ENCODE measurements around the gene PDC.

PDC gene

GRCh38 chr1:186421446-186421845 is 39.5 kb downstream of the PDC start:
- TF ChIP-seq ZFX (IDR thresholded peaks at IDR 0.05): no peak
- TF ChIP-seq, protein P1, sequence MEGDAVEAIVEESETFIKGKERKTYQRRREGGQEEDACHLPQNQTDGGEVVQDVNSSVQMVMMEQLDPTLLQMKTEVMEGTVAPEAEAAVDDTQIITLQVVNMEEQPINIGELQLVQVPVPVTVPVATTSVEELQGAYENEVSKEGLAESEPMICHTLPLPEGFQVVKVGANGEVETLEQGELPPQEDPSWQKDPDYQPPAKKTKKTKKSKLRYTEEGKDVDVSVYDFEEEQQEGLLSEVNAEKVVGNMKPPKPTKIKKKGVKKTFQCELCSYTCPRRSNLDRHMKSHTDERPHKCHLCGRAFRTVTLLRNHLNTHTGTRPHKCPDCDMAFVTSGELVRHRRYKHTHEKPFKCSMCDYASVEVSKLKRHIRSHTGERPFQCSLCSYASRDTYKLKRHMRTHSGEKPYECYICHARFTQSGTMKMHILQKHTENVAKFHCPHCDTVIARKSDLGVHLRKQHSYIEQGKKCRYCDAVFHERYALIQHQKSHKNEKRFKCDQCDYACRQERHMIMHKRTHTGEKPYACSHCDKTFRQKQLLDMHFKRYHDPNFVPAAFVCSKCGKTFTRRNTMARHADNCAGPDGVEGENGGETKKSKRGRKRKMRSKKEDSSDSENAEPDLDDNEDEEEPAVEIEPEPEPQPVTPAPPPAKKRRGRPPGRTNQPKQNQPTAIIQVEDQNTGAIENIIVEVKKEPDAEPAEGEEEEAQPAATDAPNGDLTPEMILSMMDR (conservative IDR thresholded peaks at IDR 0.05): no peak
- H3K27ac ChIP-seq: no peak overlapping the region

GRCh38 chr1:186420923-186421322 is 40.0 kb downstream of the PDC start:
- TF ChIP-seq, protein P1 (conservative IDR thresholded peaks at IDR 0.05): no peak
- no peak for TF ChIP-seq ZFX (IDR thresholded peaks at IDR 0.05)
- no peak overlapping the region for H3K27ac ChIP-seq

- H3K27ac ChIP-seq: no peak overlapping the region
- no peak for TF ChIP-seq ZFX (IDR thresholded peaks at IDR 0.05)
- TF ChIP-seq, protein P1 (conservative IDR thresholded peaks at IDR 0.05): no peak
These were observed 40.6 kb downstream of the PDC start for GRCh38 chr1:186420311-186420710.

DNA sequence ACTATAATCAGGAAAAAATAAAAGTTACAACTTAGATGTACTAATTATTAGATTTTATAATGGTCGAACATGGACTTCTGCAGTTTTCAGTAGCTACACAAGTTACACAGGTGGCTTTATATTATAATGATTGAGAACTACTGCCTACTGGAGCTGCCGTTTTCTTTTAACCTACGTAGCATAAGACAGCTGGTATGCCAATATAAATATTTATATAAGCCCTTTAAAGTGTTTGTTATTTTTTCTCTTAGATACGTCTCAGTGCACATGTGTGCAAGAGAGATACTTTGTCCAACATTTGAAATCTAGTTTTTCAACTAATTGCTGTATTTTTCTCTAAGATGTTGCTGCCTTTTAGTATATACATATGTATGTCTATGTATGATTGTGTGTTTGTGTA is 42.4 kb downstream of the PDC start:
- H3K27ac ChIP-seq: no peak overlapping the region
- no peak for TF ChIP-seq ZFX (IDR thresholded peaks at IDR 0.05)
- TF ChIP-seq, protein P1 (conservative IDR thresholded peaks at IDR 0.05): no peak

- TF ChIP-seq, protein P1 (conservative IDR thresholded peaks at IDR 0.05): no peak
- TF ChIP-seq ZFX (IDR thresholded peaks at IDR 0.05): no peak
- H3K27ac ChIP-seq: no peak overlapping the region
These were observed 47.6 kb downstream of the PDC start for GRCh38 chr1:186413319-186413718.

DNA sequence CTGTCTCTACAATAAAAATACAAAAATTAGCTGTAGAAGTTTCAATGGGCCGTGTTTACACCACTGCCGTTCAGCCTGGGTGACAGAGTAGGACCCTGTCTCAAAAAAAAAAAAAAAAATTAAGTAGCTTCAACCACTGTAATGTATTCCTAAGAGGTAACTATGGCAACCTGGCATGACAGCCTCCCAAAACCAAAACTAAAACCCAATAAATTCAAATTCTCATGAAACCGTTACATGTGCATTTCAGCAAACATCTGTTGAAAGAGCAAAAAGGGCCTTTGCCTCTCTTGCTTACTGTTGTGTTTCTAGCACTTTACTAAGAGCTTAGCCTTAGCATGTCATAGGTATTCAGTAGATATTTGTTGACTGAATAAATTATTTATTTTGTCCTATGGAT is 51.8 kb downstream of the PDC start:
- no peak overlapping the region for H3K27ac ChIP-seq
- TF ChIP-seq ZFX (IDR thresholded peaks at IDR 0.05): no peak
- TF ChIP-seq, protein P1 (conservative IDR thresholded peaks at IDR 0.05): no peak

DNA sequence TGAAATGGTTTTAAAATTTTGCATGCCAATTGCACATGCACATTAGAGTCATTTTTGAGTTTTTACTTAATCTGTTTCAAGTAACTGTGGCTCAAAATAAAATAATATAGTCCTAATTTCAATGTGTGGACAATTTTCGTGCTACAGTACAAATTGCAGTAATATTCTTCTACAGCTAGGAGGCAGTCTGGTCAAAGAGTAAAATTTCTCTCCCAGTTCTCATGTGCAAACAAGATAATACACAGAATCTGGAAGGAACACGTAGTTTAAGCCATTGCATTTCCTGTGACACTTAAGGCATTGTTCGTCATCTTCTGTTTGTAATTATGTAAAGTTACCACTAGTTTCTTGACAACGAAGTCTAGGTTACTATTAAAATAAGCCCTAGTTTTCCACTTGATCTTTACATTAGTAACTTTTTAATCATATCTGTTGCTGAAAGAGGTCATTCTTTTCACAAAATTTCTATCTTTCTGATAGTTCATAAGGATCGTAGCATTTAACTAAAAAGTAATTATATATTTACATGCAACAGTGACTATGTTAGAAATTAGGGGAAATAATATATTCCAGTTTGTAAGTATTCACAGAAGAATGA is 56.4 kb downstream of the PDC start:
- TF ChIP-seq, protein P1 (conservative IDR thresholded peaks at IDR 0.05): peak; percentile 94
- no peak for TF ChIP-seq ZFX (IDR thresholded peaks at IDR 0.05)
- H3K27ac ChIP-seq: no peak overlapping the region
